ENCODE data around the gene DLGAP1.

The DLGAP1 gene

GRCh38 chr18:4016391-4017049 lies 438.6 kb downstream of the DLGAP1 start:
- in situ Hi-C loops (cut with HindIII; ENCODE audit: low sequenced_read_pairs): no loop called here

GRCh38 chr18:4007846-4008245 lies 447.3 kb downstream of the DLGAP1 start:
- in situ Hi-C loops (cut with HindIII; ENCODE audit: low sequenced_read_pairs): no loop called here

GRCh38 chr18:4004183-4004829 lies 450.8 kb downstream of the DLGAP1 start:
- in situ Hi-C loops (cut with HindIII; ENCODE audit: low sequenced_read_pairs): no loop called here

GRCh38 chr18:3998698-3999333 lies 456.3 kb downstream of the DLGAP1 start:
- in situ Hi-C loops (cut with HindIII; ENCODE audit: low sequenced_read_pairs): loop anchor here (10.0 kb wide), 1 partner anchor 294 kb away; no protein-coding TSS in a partner anchor

DNA sequence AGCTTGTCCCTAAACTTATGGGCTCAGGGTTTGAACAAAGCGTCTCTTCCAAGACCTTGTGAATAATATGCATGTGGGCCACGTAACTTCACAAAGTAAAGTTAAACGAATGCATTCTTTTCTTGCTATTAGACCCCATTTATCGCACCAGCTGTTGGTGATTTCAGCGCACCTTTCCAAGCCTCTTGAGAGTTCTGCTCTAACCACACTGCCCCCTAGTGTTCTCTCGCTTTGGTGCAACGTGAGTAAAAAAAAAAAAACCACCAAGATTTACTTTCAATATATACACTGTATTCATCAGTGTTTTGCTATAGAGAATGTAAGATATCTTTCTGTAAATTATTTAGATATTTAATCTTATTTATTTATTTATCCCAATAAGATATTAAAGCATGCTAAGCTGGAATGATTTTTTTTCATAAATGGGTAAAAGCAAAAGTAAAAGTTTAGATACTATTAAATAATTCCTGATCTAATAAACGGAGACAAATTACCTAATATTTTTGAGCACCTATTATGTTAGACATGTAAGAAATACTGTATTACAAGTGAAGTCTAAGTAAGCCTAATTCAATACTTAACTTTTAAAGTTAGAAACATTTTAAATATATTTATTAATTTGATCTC lies 459.5 kb downstream of the DLGAP1 start:
- in situ Hi-C loops (cut with HindIII; ENCODE audit: low sequenced_read_pairs): loop anchor here (10.0 kb wide), 1 partner anchor 291 kb away; no protein-coding TSS in a partner anchor

DNA sequence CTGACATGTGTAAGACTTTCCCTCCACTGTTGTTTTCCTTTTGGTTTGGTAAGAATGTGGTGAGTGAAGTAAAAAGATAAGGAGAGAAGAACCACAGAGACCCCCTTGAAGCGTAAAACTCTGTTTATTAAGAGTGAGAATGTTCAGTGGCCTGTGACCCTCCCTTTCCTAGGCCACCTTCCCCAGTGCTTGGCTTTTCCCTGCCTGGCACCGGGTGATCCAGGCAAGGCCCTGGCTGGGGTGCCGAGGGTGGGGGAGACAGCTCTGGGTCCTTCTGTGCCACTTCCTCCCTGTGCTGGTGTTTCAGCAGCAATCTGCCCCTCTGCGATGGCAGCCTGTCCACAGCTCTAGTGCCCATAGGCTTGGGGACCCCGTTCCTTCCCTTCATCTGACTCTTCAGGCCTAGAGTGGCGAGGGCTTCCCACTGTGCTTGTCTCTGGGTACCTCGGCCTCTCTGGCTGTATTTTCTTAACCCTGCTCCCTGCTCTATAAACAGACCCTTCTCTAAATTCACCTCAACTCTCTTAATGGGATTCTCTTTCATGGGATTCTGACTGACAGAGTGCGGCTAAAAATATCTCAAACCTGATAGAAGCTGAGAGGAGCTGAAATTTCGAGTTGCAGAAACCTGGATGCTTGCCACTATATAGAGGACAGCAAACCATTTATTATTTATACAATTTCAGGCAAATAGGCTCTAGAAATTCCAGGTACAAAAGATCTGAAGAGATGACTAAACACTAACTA lies 461.0 kb downstream of the DLGAP1 start:
- in situ Hi-C loops (cut with HindIII; ENCODE audit: low sequenced_read_pairs): loop anchor here (10.0 kb wide), 1 partner anchor 289 kb away; no protein-coding TSS in a partner anchor

DNA sequence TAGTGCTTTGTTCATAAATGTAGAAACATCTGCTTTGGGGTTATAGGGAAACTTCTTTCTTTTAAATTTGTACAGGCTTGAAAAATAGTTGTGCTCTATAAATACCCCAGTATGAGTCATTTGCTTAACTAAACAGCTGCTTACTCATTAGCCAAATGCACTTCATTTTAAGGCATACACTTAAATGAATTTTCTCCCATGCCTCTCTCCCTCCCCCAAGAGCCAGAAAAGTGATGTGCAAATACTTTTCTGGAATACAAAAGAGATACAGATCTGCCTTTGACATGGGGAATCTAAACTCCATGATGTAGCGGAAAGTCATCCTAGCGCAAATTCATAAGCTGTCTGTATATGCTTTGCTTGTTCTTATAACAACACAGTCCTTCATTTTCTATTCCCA lies 469.4 kb downstream of the DLGAP1 start:
- in situ Hi-C loops (cut with HindIII; ENCODE audit: low sequenced_read_pairs): no loop called here

- in situ Hi-C loops (cut with HindIII; ENCODE audit: low sequenced_read_pairs): no loop called here
Measured at GRCh38 chr18:3985020-3985419, 470.1 kb downstream of the DLGAP1 start.

- in situ Hi-C loops (cut with HindIII; ENCODE audit: low sequenced_read_pairs): no loop called here
Measured at GRCh38 chr18:3984163-3984757, 470.8 kb downstream of the DLGAP1 start.

DNA sequence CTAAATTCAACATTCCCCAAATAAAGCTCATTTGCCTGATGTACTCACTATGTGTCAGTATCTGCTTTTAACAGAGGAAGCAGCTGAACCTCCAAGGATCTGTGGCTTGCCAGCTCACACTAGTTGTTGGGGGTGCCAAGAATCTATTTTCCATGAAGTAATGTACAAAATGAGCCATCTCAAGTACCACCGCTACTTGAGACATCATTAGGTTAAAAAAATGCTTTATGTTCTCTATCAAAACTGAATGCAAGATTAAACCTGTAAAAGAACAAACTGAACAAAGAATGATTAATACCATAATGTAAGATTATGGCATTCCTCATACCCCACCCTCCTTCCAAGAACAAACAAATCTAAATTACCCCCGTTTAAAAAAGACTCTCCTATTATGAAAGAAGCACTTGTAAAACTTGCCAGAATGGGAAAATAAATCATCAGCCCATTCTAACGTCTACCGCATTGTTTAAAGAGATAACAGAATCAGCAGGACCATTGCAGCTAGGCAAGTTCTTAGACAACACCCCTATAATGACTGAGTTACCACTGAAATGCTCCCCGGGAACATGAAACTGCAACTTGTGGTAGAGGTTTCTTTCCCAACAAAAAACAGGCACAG lies 471.6 kb downstream of the DLGAP1 start:
- in situ Hi-C loops (cut with HindIII; ENCODE audit: low sequenced_read_pairs): no loop called here

- in situ Hi-C loops (cut with HindIII; ENCODE audit: low sequenced_read_pairs): no loop called here
Measured at GRCh38 chr18:3982541-3982940, 472.6 kb downstream of the DLGAP1 start.

- in situ Hi-C loops (cut with HindIII; ENCODE audit: low sequenced_read_pairs): no loop called here
Measured at GRCh38 chr18:3979024-3979423, 476.1 kb downstream of the DLGAP1 start.

DNA sequence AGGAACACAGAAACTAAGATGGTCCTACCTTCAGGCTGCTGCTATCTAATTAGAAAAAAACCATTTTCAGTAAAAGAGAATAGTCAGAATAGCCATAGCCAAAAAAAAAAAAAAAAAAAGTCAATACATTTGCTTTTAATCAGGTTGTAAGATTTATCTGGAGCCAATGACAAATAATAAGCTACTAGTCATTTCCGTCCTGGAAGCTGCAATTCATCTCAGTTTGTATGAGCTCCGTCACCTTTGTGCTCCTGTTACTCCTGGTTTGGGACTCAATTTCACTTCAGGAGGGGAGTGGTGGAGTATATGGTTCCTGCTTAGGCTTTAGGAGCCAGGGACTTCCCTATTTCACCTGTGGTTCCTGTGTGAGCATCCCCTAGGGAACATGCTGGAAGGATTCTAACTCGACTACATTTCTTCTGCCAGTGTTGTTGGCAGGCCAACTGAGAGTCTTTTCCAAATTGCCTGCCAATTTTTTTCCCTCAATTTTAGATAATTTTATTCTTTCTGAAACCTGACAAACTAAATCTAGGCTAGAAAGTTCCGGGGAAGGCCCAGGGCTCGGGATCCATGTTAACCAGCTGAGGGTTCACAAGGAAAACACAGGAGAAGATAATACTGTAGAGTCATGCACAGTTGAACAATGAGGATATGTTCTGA lies 481.8 kb downstream of the DLGAP1 start:
- in situ Hi-C loops (cut with HindIII; ENCODE audit: low sequenced_read_pairs): no loop called here

GRCh38 chr18:3972291-3972930 lies 482.7 kb downstream of the DLGAP1 start:
- in situ Hi-C loops (cut with HindIII; ENCODE audit: low sequenced_read_pairs): no loop called here

- in situ Hi-C loops (cut with HindIII; ENCODE audit: low sequenced_read_pairs): no loop called here
Measured at GRCh38 chr18:3970929-3971328, 484.2 kb downstream of the DLGAP1 start.

- in situ Hi-C loops (cut with HindIII; ENCODE audit: low sequenced_read_pairs): no loop called here
Measured at GRCh38 chr18:3967359-3968180, 487.5 kb downstream of the DLGAP1 start.

DNA sequence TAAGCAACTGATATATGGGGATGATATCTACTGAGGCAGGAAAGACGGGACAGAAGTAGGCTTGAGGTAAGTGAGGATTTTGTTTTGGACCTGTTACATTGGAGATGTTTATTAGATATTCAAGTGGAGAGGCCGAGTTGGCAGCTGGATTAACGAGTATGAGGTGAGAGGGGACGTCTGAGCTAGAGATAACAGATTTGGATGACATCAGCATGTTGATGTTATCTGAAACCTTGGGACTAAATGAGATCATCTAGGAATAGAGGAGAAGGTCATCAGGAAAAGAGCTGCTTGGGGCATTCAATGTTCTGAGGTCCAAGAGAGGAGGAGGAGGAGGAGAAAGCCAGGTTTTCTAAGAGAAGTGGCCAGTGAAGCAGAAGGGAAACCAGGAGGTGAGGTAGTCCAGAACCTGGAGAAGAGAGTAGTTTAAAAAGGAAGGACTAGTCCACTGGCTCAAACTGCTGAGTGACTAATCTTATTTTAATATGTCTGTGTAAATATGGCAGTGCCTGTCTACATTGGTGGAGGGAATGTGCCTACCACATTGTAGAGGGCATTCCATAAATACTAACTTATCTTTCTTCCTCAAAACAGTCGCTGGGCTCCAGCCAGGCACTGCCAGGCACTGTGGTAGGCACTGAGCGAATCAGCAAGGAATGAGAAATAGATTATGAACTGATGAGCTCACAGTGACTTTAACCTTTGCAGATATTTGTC lies 488.3 kb downstream of the DLGAP1 start:
- in situ Hi-C loops (cut with HindIII; ENCODE audit: low sequenced_read_pairs): no loop called here

DNA sequence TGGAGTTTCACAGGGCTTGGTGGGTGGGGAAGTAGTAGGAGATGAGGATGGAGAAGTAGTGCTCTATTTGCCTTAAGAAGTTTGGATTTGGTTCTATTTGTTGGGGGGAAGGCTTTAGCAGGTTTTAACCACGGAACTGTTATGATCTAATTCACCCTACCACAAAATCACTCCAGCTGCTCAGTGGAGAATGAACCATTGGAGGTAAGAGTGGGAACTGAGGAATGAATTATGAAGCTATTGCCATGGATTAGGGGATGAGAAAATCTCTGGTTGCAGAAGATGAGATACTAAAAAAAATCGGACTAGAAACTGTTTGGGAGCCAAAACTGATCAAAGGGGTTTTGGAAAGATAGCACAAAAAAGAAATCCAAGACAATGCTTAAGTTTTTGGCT lies 488.9 kb downstream of the DLGAP1 start:
- in situ Hi-C loops (cut with HindIII; ENCODE audit: low sequenced_read_pairs): no loop called here

Data from DLD1 (cell line).